T-helper 2 cell treated with Interferon-gamma antibody and Interleukin-4, amounts not matched to agents 100 ng/mL and 5 ng/mL, for 36 hours (primary cell): ENCODE measurements around the gene TPH1. TPM values are rescaled to one million over a fixed set of nuclear protein-coding genes. Genes with fewer than 3 reads are reported as not detected.

Experiments used
- intact Hi-C: fragments of 100-400 bp; cut with micrococcal nuclease; formaldehyde crosslinking; loops from one replicate; pipeline ENCODE4 v1.15.1; 2023
- total RNA-seq: library from RNA; stranded (reverse); gene quantifications from 2 replicates; pipeline ENCODE4 v1.2.3, GENCODE V29; 2022

TPH1 gene
- 0.39 TPM in 2 replicates for total RNA-seq

DNA sequence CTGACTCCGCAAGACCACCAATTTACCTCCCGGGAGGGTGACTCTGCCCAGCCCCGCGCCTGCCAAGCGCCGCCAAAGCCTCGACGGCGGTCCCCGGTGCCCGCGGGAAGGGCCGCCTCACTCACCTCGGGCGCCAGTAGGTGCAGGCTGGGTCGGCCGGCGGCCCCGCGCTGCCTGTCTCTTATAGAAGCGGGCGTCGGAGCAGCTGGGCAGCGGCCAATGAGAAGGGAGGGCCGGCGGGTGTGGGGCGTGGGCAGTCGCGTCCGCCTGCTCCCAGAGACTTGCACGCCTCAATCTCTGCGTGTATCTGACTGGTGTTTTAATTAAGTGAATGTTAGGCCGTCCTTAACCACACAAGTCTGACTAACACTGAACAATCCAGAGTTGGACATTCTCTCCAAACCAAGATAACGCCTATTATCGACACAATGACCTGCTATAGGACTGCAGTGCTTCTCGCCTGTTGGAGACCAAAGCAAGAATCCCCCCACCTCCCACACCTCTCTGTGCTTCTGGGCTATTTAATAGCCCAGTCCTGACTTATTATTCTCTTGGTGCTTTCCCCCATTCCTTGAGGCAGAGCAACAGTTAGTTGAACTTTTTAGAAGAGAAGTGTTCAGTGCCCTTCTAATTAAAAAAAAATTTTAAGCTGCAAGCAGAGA lies at the start of gene TPH1:
Gene TPH1 (minus strand): TSS at position 154 of the 662 bp plus-strand sequence. CDS start 5,507 bp downstream, outside the sequence.
- intact Hi-C loops, result no loop called here

DNA sequence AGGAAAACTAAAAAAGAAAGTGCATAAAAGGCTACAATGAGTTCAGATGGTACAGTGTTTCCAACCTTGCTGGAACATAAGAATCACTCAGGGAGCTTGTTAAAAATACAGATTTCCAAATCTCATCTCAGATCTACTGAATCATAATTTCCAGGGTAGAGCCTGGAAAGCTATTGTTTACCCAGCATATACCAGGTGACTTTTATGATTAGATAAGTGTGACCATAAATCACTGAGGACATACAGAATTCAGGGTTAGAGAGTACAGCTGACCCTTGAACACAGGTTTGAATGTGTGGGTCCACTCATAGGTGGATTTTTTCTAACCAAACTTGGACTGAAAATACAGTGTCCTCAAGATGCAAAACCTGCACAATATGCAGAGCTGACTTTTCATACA lies 47.9 kb upstream of the TPH1 start:
- intact Hi-C loops, result no loop called here

DNA sequence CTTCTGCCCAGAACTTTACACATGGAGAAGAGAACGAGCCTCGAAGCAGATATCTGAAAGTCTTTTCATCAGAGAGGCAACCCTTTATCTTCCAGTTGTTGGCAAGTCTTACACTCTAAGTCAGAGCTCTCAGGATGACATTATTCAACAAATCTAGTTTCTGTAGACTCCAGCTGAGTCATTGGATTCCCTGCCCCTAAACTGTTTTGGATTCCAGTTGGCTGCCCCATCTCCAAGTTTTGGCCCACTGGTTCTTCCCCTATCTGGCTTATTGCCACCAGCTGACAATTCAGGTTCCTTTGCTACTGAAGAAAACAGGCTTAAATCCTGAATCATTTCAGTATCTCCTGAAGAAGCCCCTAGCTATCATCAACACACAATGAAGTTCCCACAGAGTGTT lies 45.7 kb upstream of the TPH1 start:
- intact Hi-C loops, result no loop called here

DNA sequence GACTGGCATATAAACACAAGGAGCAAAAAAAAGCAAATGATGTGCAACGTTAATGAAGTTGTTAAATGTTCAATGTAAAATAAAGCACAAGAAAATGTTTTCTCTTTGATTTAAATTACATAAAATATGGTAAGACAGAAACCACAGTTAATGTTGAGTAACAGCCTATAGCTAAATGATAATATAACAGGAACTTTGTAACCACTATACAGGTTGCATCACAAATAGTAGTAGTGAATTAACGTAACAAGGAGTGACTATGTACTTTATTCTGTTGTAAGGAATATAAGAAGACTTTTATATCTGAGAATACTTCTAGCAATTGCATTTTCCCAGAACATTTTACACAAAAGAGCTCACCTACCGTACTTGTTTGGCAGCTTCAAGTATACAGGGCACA lies 42.9 kb upstream of the TPH1 start:
- intact Hi-C loops, result no loop called here

DNA sequence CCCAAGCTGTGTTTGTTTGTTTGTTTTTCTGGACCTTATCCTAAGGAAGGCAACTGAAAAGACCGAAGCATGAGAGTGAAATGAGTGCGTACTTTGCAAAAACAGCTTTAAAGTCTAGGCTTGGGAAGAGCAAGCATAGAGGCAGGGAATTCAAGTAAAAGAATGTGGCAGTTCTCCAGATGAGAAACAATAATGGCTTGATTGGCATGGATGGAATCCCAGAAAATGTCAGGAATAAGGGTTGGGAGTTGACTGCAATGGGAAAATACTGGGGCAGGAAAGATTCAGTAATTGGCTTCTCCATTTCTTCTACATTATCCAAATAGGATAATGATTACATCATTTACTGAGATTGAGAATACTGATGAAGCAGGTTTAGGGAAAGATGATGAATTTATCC lies 42.3 kb upstream of the TPH1 start:
- intact Hi-C loops, result no loop called here

DNA sequence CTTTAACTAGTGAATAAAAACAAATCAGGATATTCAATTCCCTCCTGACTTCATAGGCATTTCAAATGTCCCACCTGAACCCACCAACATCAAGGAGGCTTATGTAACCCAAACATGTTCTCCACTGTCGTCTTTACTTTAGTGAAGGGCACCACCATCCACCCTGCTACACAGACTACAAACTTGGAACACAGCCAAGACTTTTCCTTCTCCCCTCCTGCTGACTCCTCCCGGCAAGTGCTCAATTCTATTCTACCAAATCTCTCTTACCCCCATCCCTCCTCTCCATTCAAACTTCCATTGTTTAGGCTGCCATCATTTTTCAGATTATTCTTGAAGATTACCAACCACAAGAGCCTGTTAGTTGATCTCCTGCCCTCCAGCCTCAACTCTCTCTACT lies 35.5 kb upstream of the TPH1 start:
- intact Hi-C loops, result no loop called here

DNA sequence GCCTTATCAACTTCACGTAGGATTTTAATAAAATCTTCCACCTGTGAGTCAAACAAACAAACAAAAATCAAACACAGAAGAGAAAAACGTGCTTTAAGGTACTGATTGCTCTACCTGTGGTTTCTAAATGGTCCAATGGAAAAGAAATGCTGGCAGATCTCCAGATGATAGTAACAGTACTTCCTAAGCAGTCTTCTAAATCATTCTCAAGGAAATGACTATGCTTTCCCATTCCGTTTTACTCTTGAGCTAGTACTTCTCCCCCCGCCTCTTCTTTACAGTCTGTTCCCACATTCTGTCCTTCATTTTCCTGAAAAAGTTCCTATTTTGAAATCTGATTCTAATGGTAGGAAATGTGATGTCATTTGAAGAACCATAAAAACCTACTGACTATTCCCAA lies 34.4 kb upstream of the TPH1 start:
- intact Hi-C loops, result no loop called here

DNA sequence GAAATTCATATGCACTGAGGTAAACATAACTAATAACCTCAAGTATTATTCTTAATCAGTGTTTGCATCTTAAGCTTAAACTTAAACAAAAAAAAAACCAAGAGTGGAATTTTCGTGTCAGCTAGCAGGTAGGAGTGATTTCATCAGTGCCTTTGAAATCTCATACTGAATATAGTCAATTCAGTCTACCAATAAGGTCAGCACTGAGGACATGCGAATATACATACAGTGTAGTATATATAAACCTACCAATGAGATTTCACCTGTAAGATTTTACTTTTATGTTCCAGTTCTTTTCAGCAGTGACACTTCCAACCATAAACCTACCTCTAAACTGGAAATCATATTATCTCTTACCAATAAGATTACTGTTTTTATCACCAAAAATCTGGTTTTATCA lies 32.8 kb upstream of the TPH1 start:
- intact Hi-C loops, result no loop called here

DNA sequence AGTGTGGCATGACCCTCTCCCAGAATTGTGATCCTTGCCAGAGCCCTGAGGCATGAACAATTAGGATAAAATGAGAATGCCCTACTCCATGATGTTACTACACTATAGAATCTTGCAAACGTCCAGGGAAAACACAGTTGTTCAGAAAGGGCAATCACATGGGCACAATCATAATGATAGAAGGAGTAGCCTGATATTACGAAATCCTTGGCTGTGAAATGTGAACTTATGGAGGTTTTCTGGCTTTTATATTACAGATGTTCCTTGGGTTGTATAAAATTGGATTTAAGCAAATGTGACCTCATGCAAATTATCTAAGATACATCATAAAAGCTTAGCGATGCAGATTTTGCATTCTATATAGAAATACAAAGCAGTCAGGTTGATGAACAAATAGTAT lies 29.4 kb upstream of the TPH1 start:
- intact Hi-C loops, result no loop called here

DNA sequence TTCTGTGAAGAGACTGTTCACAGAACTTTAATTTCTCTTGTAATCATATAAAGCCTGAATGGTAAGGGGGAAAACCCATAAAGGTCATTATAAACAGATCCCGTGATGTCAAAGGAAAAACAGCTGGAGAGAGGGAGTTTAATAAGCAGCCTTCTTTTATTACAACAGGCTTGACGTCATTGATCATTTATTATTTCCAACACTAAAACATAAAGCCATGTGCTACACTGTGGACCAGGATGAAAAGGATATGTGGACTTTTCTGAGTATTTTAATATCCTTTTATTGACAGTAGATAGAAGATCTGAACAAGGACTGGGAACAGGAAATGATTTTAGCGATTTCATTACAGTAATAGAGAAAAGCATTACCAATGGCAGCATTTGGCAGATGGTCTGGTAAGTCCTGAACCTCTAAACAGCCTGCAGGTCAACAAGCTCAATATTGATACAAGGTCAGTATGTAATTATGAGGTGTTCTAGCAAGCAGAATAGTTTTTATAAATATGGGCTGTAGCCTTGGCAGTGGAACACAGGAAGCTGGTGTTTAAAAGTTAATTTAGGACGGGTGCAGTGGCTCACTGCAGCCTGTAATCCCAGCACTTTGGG lies 25.1 kb upstream of the TPH1 start:
- intact Hi-C loops, result no loop called here

DNA sequence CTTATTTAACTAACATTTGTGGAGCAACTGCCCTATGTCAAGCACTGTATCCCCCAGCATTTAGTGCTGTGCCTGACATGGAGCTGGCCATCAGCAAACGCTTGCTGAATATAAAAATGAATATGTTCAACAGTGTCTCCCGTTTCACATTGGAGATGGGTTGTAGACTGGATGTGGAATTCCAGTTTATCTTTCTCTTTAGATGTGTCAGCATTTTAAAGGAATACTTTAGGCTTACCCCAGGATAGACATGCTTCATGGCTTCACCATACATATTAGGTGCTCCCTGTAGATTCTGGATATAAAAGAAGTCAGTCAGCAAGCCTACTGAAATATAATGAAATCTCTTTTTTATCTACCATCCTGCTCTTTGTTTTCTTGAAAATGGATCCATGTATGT lies 21.3 kb upstream of the TPH1 start:
- intact Hi-C loops, result no loop called here

DNA sequence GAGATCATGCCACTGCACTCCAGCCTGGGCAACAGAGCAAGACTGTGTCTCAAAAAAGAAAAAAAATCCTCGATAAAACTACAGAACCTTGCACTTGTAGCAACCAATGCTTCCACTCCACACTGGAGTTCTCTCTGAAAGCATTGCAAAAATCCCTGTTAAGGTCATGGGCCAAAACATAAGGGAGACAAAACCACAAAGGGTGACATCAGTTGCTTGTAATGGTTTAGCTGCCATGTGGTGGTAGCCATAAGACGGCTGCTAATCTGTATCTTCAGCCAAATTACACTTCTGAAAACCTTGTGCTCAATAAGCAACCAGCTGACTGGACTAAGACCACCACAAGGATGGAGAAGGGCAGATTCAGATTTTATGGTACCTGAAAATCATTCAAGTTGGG lies 20.6 kb upstream of the TPH1 start:
- intact Hi-C loops, result no loop called here

DNA sequence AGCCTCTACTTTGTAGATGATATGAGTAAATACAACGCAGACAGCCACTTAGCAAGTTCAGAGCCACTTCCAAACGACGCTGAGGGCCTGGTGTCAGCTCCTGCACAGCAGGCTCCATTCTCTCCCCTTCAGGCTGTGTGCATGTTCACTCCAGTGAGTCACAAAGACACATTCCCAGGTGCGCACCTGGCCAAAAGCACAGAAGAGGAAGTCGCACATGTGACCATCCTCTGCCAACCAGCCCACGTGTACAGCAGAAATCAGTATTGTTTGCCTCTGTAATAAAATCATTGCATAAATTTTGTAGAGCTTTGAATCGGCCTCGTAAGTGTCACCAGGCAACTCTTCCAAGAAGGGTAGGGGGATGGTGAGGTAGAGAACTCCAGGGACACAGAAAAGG lies 19.5 kb upstream of the TPH1 start:
- intact Hi-C loops, result no loop called here

DNA sequence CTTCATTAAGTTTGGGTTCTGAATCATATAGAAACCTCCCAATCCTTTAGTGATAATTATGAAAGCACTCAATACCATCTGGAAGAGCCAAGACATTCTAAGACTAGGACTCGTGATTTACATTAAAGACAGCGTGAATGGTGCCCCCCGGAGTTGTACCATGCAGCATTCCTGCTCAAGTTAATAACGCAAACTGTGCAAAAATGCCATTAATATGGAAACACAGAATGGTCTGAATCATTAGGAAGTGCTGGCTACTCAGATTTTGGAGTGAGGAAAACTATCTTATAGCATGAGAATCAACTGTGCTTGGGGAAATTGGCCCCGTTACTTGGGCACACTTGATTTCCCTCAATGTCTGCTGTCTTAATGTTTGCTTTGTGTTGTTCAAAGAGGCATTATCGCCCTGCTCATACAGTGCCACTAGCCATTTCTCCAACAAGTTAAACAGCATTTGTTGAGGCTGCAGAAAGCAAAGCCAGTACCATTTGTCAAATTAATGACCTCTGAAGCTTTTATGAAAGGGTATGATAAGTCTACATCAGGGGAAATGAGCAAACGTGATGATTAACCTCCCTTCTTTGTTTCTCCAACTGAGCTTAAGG lies 18.5 kb upstream of the TPH1 start:
- intact Hi-C loops, result no loop called here

DNA sequence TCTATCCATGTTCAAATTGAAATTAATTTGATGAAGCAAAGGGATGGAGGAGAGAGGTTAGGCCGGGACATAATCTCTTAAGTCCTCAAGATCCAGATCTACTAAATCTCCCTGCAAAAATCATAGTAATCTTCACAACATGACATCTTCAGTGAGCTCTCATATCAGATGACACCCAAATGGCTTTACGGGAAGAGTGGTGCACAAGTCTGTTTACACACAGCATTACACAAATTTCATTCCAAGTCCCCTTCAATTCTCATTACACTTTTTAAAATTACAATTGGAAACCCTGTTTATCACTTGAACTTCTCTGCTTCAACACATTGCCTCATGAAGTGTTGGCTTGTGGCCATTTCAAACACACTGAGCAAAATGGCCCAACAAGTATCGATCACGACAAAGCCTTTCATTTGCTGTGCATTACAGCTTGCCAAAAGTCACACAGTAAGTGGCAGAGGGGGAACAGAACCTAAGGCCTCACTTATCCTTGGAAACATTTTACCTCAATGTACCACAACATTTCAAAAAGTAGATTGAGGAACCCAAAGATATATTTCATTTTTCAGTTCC lies 17.9 kb upstream of the TPH1 start:
- intact Hi-C loops, result no loop called here

DNA sequence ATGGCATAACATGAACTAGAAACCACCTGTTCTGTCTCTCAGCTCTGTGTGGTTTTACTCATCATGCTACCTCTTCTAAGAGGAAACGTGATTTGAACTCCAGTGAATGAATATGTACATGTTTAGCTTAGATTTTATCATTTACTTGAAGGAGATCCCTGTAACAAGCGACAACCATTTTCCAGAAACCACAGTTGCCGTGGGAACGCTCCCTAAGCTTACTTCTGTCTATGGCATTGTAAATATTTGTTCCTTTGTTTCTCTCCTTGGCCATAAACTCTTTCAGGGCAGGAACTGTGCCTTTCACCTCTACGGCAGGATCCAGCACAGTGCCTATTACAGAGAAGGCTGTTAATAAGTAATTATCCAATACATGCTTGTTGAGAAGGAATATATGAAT lies 17.1 kb upstream of the TPH1 start:
- intact Hi-C loops, result no loop called here

DNA sequence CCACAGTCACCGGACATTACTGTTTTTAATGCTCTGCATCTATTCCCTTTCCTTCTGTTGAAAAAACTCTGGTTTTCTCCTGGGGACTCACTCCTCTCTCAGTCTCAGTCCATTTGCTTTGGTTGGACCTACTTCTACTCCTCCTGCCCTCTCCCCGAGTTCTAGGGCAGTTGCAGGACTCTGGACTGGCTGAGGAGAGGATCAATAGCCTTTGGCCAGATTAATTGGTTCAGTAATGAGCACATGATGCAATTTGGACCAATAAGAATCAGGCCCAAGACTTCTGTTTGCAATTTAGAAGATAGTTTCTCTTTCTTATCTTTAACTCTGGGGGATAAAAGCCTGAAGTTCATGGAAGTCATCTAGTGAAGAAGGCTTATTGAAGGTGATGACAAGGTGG lies 15.3 kb upstream of the TPH1 start:
- intact Hi-C loops, result no loop called here

DNA sequence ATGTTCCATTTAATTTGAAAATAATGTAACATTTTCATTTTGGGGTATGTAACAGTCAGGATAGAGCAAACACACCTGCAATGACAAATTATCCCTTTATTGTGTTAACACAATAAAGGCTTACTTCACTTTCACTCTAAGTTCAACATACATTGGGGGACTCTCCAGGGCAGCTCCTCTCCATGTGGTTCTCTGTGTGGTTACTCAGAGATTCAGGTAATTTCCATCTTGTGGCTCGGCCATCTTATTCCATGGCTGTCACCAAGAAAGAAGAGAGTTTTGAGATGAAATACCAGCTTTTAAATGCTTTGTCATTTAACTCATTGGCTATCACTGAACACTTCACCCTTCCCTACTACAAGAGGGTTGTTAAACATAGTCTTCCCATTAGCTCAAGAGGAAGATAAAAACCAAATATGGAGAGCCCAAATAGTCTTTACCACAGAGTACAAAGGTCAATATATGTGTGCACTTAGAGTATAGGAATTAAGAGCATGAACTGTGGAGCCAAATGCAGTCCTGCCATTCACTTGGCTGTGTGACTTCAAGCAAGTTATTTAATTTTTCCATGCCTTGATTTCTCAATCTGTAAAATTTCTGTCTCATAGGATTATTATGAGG lies 10.6 kb upstream of the TPH1 start:
- intact Hi-C loops, result no loop called here

DNA sequence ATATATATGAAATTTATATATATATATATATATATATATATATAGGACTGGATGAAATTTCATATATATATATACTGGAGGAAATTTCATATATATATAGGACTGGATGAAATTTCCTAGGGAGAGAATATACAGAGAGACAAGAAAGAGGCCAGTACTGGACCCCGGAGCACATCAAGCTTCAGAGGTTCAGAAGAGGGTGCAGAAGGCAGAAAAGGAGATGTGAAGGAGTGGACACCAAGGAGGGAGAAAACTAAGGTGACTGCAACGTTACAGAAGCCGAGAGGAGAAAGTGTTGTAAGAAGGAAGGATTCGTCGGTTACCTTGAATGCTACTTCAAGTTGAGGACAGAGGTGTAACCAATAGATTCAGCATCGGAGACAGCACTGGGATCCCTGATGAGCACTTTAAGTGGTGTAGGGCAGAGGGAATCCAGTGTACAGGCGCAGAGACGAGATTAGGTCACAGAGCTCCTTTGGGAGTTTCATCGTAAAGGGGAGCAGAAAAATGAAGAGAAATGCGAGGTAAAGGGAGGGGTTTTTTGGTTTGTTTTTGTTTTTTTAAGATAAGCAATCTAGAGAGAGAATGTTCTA lies 8.5 kb upstream of the TPH1 start:
- intact Hi-C loops, result no loop called here

DNA sequence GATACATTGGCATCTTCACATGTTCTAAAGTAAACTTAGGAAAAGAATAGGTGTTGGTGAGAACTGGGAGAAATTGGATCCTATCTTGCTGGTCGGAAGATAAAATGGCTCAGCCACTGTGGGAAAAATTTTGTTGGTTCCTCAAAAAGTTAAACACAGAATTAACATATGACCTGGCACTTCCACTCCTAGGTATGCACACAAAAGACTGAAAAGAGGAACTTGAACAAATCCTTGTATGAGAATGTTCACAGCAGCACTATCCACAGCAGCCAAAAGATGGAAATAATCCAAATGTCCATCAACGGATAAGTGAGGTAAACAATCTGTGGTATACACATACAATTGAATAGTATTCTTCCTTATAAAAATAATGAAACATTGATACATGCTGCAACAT lies 4.8 kb upstream of the TPH1 start:
- intact Hi-C loops, result no loop called here

DNA sequence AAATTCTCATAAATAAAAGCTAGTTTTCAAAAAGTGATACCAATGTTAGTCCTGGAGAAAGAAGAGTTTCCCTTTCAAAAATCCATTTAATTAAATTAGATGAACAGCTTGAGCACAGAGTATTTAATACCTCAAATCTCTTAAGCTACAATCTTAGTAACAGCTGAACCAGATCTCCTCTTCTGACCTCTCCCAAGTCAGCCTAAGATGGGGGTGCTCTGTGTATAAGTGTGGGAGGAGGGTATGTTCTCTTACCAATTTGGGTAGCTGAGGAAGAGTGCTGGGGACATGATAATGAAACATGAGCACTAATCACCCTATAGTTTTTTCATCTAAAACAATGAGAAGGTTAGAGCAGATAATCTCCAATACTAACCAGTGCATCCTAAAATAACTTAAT lies 9.6 kb downstream of the TPH1 start:
- intact Hi-C loops, result no loop called here

DNA sequence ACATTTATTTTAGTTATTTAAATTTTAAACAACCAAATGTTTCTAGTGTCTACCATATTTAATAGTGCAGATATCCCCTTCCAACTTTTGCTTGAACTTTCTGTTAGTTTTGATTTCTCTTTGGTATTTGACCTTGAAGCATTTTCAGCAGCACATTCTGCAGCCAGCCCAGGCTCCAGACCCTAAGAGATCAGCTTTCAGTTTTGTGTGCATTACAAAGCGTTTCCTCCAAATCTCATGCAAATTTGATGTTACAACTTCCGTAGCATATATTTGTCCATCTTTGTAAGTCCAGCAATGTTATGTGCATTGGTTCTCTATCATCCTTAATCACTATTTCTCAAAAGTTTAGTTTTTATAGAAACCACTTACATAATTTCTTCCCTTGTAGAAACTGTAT lies 18.6 kb downstream of the TPH1 start:
- intact Hi-C loops, result no loop called here
